Measurements from ENCODE around the gene ELFN2. TPM values are rescaled to one million over a fixed set of nuclear protein-coding genes. Genes with fewer than 3 reads are reported as not detected.

Gene ELFN2
- total and polyA plus RNA-seq, 5 donors from 2014 or later: 0.44 TPM; not detected in 4

- H3K36me3 ChIP-seq (ENCODE audit: control insufficient read depth, insufficient read depth, low read length): no peaks in the 10 kb centered on the region
- Mint-ChIP-seq H3K27me3 (peaks cover 4% of the 10 kb centered on the region), H3K36me3 (no peaks in the 10 kb centered on the region), H3K4me3 (no peak overlapping the region), H3K9me3 (peaks cover 0 to 2% (median 0%) of the 10 kb centered on the region in 7 donors), H3K4me1 (peaks cover 0 to 5% (median 0%) of the 10 kb centered on the region in 4 donors), H3K27ac (no peak overlapping the region)
- DNase-seq (no peak), ATAC-seq (ENCODE audit: low read depth in 2 of 2) (no peak)
- H3K4me1 ChIP-seq (ENCODE audit: control insufficient read depth, insufficient read depth, low read length, poor library complexity, severe bottlenecking): no peaks in the 10 kb centered on the region
- no peaks in the 10 kb centered on the region for H3K9me3 ChIP-seq (ENCODE audit: control insufficient read depth in 2 of 2, low read length in 2 of 2)
- no peak overlapping the region for H3K27ac ChIP-seq (ENCODE audit: insufficient read depth, low read length, poor library complexity, severe bottlenecking)
- no peaks in the 10 kb centered on the region for H3K27me3 ChIP-seq (ENCODE audit: control insufficient read depth, insufficient read depth, low read length)
- no peak overlapping the region for H3K4me3 ChIP-seq (ENCODE audit: low read depth, low read length)
These were observed 61.3 kb downstream of the ELFN2 start for GRCh38 chr22:37365950-37366349.

DNA sequence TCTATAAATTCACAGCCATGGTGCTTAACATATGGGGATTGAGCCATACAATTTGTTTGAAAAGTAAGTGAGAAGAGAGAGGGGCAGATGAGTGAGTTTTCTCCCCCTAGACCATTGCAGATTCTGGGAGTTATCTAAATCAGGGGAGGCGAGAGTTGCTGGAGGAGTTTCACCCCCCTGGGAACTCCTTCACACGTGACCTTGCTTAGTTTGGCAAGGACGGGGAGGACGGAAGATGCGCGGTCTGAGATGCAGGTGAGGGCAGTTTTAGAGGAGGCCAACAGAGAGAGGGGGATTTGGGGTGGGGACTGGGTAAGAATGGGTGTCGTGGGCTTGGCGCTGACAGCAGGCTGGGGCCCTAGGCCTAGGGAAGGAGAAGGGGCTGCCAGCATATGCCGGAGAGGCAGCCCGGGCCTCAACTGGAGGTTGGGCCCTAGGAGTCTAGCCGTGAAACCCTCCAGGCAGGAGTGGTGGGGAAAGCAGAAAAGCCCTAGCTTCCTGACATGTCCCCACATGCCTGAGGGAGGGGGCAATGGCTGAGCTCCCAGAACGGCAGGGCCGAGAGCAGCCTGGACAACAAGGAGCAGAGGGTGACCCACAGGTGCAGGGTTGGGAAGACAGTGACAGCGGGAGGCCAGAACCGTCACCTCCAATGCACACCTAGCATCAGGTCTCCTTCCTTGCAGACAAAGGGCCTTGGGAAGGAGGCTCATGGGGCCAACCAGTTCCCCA is 63.9 kb downstream of the ELFN2 start:
- no peaks in the 10 kb centered on the region for H3K27me3 Mint-ChIP-seq
- no peaks in the 10 kb centered on the region for H3K9me3 ChIP-seq (ENCODE audit: control insufficient read depth in 2 of 2, low read length in 2 of 2)
- H3K4me3 ChIP-seq (ENCODE audit: low read depth, low read length): no peak overlapping the region
- H3K9me3 Mint-ChIP-seq: peaks cover 0 to 2% (median 0%) of the 10 kb centered on the region in 7 donors
- H3K27ac ChIP-seq (ENCODE audit: insufficient read depth, low read length, poor library complexity, severe bottlenecking): no peak overlapping the region
- peaks cover 0 to 5% (median 0%) of the 10 kb centered on the region in 4 donors for H3K4me1 Mint-ChIP-seq
- no peaks in the 10 kb centered on the region for H3K4me1 ChIP-seq (ENCODE audit: control insufficient read depth, insufficient read depth, low read length, poor library complexity, severe bottlenecking)
- DNase-seq (no peak), ATAC-seq (ENCODE audit: low read depth in 2 of 2) (no peak)
- H3K36me3 ChIP-seq (ENCODE audit: control insufficient read depth, insufficient read depth, low read length): no peaks in the 10 kb centered on the region
- no peaks in the 10 kb centered on the region for H3K27me3 ChIP-seq (ENCODE audit: control insufficient read depth, insufficient read depth, low read length)
- H3K36me3 Mint-ChIP-seq: no peaks in the 10 kb centered on the region
- H3K4me3 Mint-ChIP-seq: no peak overlapping the region
- peak overlapping the region in 1 of 3 donors; percentile 57 for H3K27ac Mint-ChIP-seq

GRCh38 chr22:37362621-37363020 is 64.7 kb downstream of the ELFN2 start:
- Histone ChIP-seq H3K36me3 (ENCODE audit: control insufficient read depth, insufficient read depth, low read length) (no peaks in the 10 kb centered on the region), H3K27ac (ENCODE audit: insufficient read depth, low read length, poor library complexity, severe bottlenecking) (no peak overlapping the region), H3K27me3 (ENCODE audit: control insufficient read depth, insufficient read depth, low read length) (no peaks in the 10 kb centered on the region), H3K9me3 (ENCODE audit: control insufficient read depth in 2 of 2, low read length in 2 of 2) (no peaks in the 10 kb centered on the region), H3K4me1 (ENCODE audit: control insufficient read depth, insufficient read depth, low read length, poor library complexity, severe bottlenecking) (no peaks in the 10 kb centered on the region), H3K4me3 (ENCODE audit: low read depth, low read length) (no peak overlapping the region)
- Mint-ChIP-seq H3K27ac (no peak overlapping the region), H3K36me3 (no peaks in the 10 kb centered on the region), H3K27me3 (no peaks in the 10 kb centered on the region), H3K4me1 (peaks cover 0 to 5% (median 0%) of the 10 kb centered on the region in 4 donors), H3K9me3 (peaks cover 0 to 2% (median 0%) of the 10 kb centered on the region in 7 donors), H3K4me3 (no peak overlapping the region)
- ATAC-seq (ENCODE audit: low read depth in 2 of 2) (no peak), DNase-seq (no peak)

DNA sequence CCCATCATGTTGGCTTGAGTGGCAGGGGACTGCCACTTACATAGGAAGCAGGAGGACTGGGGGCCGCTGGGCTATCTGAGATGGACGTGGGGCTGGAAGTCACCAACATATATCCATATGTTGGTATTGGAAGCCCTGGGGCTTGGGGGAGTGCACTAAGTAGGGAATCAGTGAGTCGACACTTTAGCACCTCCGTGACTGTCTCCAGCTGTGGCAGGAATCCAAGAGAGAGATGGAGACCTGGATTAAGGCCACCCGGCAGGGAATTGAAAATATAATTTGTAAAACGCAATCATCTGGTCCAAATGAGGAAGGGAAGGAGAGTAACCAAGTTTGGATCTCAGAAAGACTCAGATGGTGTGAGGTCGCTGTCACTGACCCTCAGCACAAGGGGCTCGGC is 68.4 kb downstream of the ELFN2 start:
- Histone ChIP-seq H3K36me3 (ENCODE audit: control insufficient read depth, insufficient read depth, low read length) (no peaks in the 10 kb centered on the region), H3K27me3 (ENCODE audit: control insufficient read depth, insufficient read depth, low read length) (no peaks in the 10 kb centered on the region), H3K4me3 (ENCODE audit: low read depth, low read length) (no peak overlapping the region), H3K9me3 (ENCODE audit: control insufficient read depth in 2 of 2, low read length in 2 of 2) (no peaks in the 10 kb centered on the region), H3K27ac (ENCODE audit: insufficient read depth, low read length, poor library complexity, severe bottlenecking) (no peak overlapping the region), H3K4me1 (ENCODE audit: control insufficient read depth, insufficient read depth, low read length, poor library complexity, severe bottlenecking) (no peaks in the 10 kb centered on the region)
- no peak overlapping the region for H3K4me3 Mint-ChIP-seq
- no peaks in the 10 kb centered on the region for H3K36me3 Mint-ChIP-seq
- H3K27ac Mint-ChIP-seq: peak overlapping the region in 1 of 3 donors; percentile 42
- peaks cover 0 to 5% (median 0%) of the 10 kb centered on the region in 4 donors for H3K4me1 Mint-ChIP-seq
- no peaks in the 10 kb centered on the region for H3K27me3 Mint-ChIP-seq
- peaks cover 0 to 2% (median 0%) of the 10 kb centered on the region in 7 donors for H3K9me3 Mint-ChIP-seq
- ATAC-seq (ENCODE audit: low read depth in 2 of 2) (no peak), DNase-seq (no peak)

GRCh38 chr22:37358386-37358785 is 68.9 kb downstream of the ELFN2 start:
- Histone ChIP-seq H3K4me1 (ENCODE audit: control insufficient read depth, insufficient read depth, low read length, poor library complexity, severe bottlenecking) (no peaks in the 10 kb centered on the region), H3K36me3 (ENCODE audit: control insufficient read depth, insufficient read depth, low read length) (no peaks in the 10 kb centered on the region), H3K4me3 (ENCODE audit: low read depth, low read length) (no peak overlapping the region), H3K27me3 (ENCODE audit: control insufficient read depth, insufficient read depth, low read length) (no peaks in the 10 kb centered on the region), H3K27ac (ENCODE audit: insufficient read depth, low read length, poor library complexity, severe bottlenecking) (no peak overlapping the region), H3K9me3 (ENCODE audit: control insufficient read depth in 2 of 2, low read length in 2 of 2) (no peaks in the 10 kb centered on the region)
- H3K9me3 Mint-ChIP-seq: peaks cover 0 to 2% (median 0%) of the 10 kb centered on the region in 7 donors
- peaks cover 0 to 5% (median 0%) of the 10 kb centered on the region in 4 donors for H3K4me1 Mint-ChIP-seq
- ATAC-seq (ENCODE audit: low read depth in 2 of 2) (no peak), DNase-seq (no peak)
- no peak overlapping the region for H3K4me3 Mint-ChIP-seq
- H3K36me3 Mint-ChIP-seq: no peaks in the 10 kb centered on the region
- no peaks in the 10 kb centered on the region for H3K27me3 Mint-ChIP-seq
- H3K27ac Mint-ChIP-seq: peak overlapping the region in 1 of 3 donors; percentile 42

GRCh38 chr22:37357446-37358075 is 69.7 kb downstream of the ELFN2 start:
- Mint-ChIP-seq H3K27me3 (no peaks in the 10 kb centered on the region), H3K27ac (peak overlapping the region in 1 of 3 donors; percentile 74), H3K36me3 (no peaks in the 10 kb centered on the region), H3K9me3 (peaks cover 0 to under 1% (median 0%) of the 10 kb centered on the region in 7 donors), H3K4me1 (peaks cover 0 to 5% (median 0%) of the 10 kb centered on the region in 4 donors), H3K4me3 (no peak overlapping the region)
- ATAC-seq (ENCODE audit: low read depth in 2 of 2) (no peak), DNase-seq (no peak)
- no peaks in the 10 kb centered on the region for H3K27me3 ChIP-seq (ENCODE audit: control insufficient read depth, insufficient read depth, low read length)
- H3K36me3 ChIP-seq (ENCODE audit: control insufficient read depth, insufficient read depth, low read length): no peaks in the 10 kb centered on the region
- H3K4me3 ChIP-seq (ENCODE audit: low read depth, low read length): no peak overlapping the region
- H3K27ac ChIP-seq (ENCODE audit: insufficient read depth, low read length, poor library complexity, severe bottlenecking): no peak overlapping the region
- no peaks in the 10 kb centered on the region for H3K9me3 ChIP-seq (ENCODE audit: control insufficient read depth in 2 of 2, low read length in 2 of 2)
- no peaks in the 10 kb centered on the region for H3K4me1 ChIP-seq (ENCODE audit: control insufficient read depth, insufficient read depth, low read length, poor library complexity, severe bottlenecking)

DNA sequence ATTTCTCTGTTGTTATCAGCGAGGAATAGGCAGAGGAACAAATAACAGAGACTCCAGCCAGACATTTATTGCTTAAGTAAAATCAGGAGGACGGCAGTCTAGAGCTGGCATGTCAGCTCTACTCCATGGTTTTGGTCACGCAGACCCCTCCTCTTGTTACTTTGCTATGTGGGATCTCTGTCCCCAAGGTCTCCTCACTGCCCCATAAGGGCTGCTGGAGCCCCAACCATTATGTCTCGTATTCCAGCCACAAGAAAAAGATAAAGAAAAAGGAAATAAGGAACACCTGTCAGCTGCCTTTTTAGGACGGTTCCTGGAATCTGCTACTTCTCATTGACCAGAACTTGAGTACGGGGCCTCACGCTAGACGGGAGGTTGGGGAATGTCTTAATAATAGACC is 70.4 kb downstream of the ELFN2 start:
- DNase-seq (no peak), ATAC-seq (ENCODE audit: low read depth in 2 of 2) (no peak)
- H3K27me3 Mint-ChIP-seq: no peaks in the 10 kb centered on the region
- Histone ChIP-seq H3K27ac (ENCODE audit: insufficient read depth, low read length, poor library complexity, severe bottlenecking) (no peak overlapping the region), H3K27me3 (ENCODE audit: control insufficient read depth, insufficient read depth, low read length) (no peaks in the 10 kb centered on the region), H3K9me3 (ENCODE audit: control insufficient read depth in 2 of 2, low read length in 2 of 2) (no peaks in the 10 kb centered on the region), H3K4me3 (ENCODE audit: low read depth, low read length) (no peak overlapping the region), H3K36me3 (ENCODE audit: control insufficient read depth, insufficient read depth, low read length) (no peaks in the 10 kb centered on the region), H3K4me1 (ENCODE audit: control insufficient read depth, insufficient read depth, low read length, poor library complexity, severe bottlenecking) (no peaks in the 10 kb centered on the region)
- no peaks in the 10 kb centered on the region for H3K36me3 Mint-ChIP-seq
- H3K27ac Mint-ChIP-seq: no peak overlapping the region
- peaks cover 0 to 5% (median 0%) of the 10 kb centered on the region in 4 donors for H3K4me1 Mint-ChIP-seq
- H3K4me3 Mint-ChIP-seq: no peak overlapping the region
- H3K9me3 Mint-ChIP-seq: no peaks in the 10 kb centered on the region

Measured in CD4-positive, CD25-positive, alpha-beta regulatory T cell (primary cell).